GM12878 (cell line): ENCODE data around the gene STK35. TPM values are rescaled to one million over a fixed set of nuclear protein-coding genes. Genes with fewer than 3 reads are reported as not detected.

Source experiments
- ATAC-seq: fragments of 200-7000 bp; cut with Tn5 transposase; 3 replicates; pipeline ENCODE4 v1.9.1; 2020; ENCODE audit warnings: mild to moderate bottlenecking, moderate library complexity
- BruUV-seq: library from RNA; stranded (reverse); fragments of 400-500 nt; replicated peaks from 2 replicates; lab custom pipeline; 2021; lab: Mats Ljungman, UMichigan
- CTCF ChIA-PET: fragments of 300-600 bp; sonication (Branson Sonifier 250); formaldehyde crosslinking; extraction: SDS; loops from one replicate; lab custom pipeline; 2021; ENCODE audit warnings: inconsistent platforms; lab: Yijun Ruan, JAX
- POLR2A ChIA-PET: fragments of 350-600 bp; formaldehyde crosslinking; extraction: SDS; loops from one replicate; lab custom pipeline; 2021; ENCODE audit warnings: inconsistent platforms; lab: Charles Lee
- RAD21 ChIA-PET: fragments of 300-600 bp; sonication (Branson Sonifier 250); formaldehyde crosslinking; loops from one replicate; lab custom pipeline; 2023; ENCODE audit warnings: antibody characterized with exemption; ENCODE audit not compliant: unreplicated experiment; lab: Charles Lee
- SMC1A ChIA-PET: fragments of 300-600 bp; sonication (Branson Sonifier 250); formaldehyde crosslinking; loops from one replicate; lab custom pipeline; 2023; ENCODE audit not compliant: unreplicated experiment, uncharacterized antibody; lab: Charles Lee
- DNase-seq: peaks from one replicate; pipeline ENCODE4 v3.0.0-alpha.2; 2011; ENCODE audit warnings: low read depth, low spot score
- FAIRE-seq: peaks from 3 replicates; lab custom pipeline; 2011; peaks lifted over from hg19 to GRCh38; lab: Jason Lieb, UNC
- H2AFZ ChIP-seq: 2 replicates; pipeline ENCODE4 v1.6.0; 2011; ENCODE audit warnings: low read depth, low read length, control low read depth; ENCODE audit not compliant: control insufficient read depth
- H3K27ac ChIP-seq: 2 replicates; pipeline ENCODE4 v1.5.1; 2011; ENCODE audit warnings: control low read depth; ENCODE audit not compliant: control insufficient read depth, insufficient read depth
- H3K27me3 ChIP-seq, 2 experiments: replicated peaks in 1 of 2; 2 replicates each; pipeline versions ENCODE4 v1.6.0 to v1.6.1; 2011; ENCODE audit warnings: low read length in 1 of 2; ENCODE audit not compliant: control insufficient read depth in 2 of 2, insufficient read depth in 2 of 2
- H3K36me3 ChIP-seq, 2 experiments: 2 replicates each; pipeline ENCODE4 v1.5.1; 2011; ENCODE audit warnings: low read length in 1 of 2; ENCODE audit not compliant: control insufficient read depth in 2 of 2, insufficient read depth in 2 of 2
- H3K4me1 ChIP-seq: 2 replicates; pipeline ENCODE4 v1.6.1; 2011; ENCODE audit warnings: mild to moderate bottlenecking, low read length, moderate library complexity, mixed read lengths; ENCODE audit not compliant: control insufficient read depth, insufficient read depth
- H3K4me2 ChIP-seq: 2 replicates; pipeline ENCODE4 v1.6.0; 2011; ENCODE audit warnings: control low read depth; ENCODE audit not compliant: control insufficient read depth, insufficient read depth
- H3K4me3 ChIP-seq: fragments of 200-600 bp; sonication (generic); 2 replicates; pipeline ENCODE4 v1.5.1; 2016
- H3K79me2 ChIP-seq: 2 replicates; pipeline ENCODE4 v1.6.0; 2011; ENCODE audit warnings: low read length; ENCODE audit not compliant: control insufficient read depth, insufficient read depth
- H3K9ac ChIP-seq: 2 replicates; pipeline ENCODE4 v1.8.0; 2011; ENCODE audit warnings: low read length, control low read depth, mixed read lengths; ENCODE audit not compliant: control insufficient read depth, insufficient read depth
- H3K9me3 ChIP-seq: replicated peaks from 3 replicates; pipeline ENCODE4 v1.5.1; 2011; ENCODE audit warnings: mild to moderate bottlenecking, low read length; ENCODE audit not compliant: control insufficient read depth, insufficient read depth
- H4K20me1 ChIP-seq: 2 replicates; pipeline ENCODE4 v1.6.0; 2011; ENCODE audit not compliant: control insufficient read depth, insufficient read depth
- FOS ChIP-seq: IDR thresholded peaks from 3 replicates; pipeline ENCODE4 v1.6.1; 2011; ENCODE audit warnings: borderline replicate concordance; ENCODE audit not compliant: insufficient read length; ENCODE audit errors: extremely low read depth
- JUND ChIP-seq: IDR thresholded peaks from 2 replicates; pipeline ENCODE4 v1.6.1; 2012; ENCODE audit warnings: low read depth, mild to moderate bottlenecking, low read length, improper control_type of control experiment, moderate library complexity
- MEF2A ChIP-seq: IDR thresholded peaks from 2 replicates; pipeline ENCODE4 v1.6.1; 2011; ENCODE audit warnings: low read depth, mild to moderate bottlenecking, low read length, moderate library complexity; ENCODE audit not compliant: insufficient read depth
- MTA3 ChIP-seq: IDR thresholded peaks from 2 replicates; pipeline ENCODE4 v1.6.1; 2012; ENCODE audit warnings: low read length, inconsistent platforms, borderline replicate concordance
- MYC ChIP-seq: IDR thresholded peaks from 2 replicates; pipeline ENCODE4 v1.6.1; 2011; ENCODE audit warnings: mild to moderate bottlenecking, low read length, moderate library complexity, inconsistent platforms; ENCODE audit not compliant: insufficient read depth, insufficient replicate concordance, insufficient read length, severe bottlenecking
- NBN ChIP-seq: fragments of 450-650 bp; IDR thresholded peaks from 2 replicates; pipeline ENCODE4 v1.6.1; 2016
- RFX5 ChIP-seq: IDR thresholded peaks from 2 replicates; pipeline ENCODE4 v1.6.1; 2011; ENCODE audit warnings: low read depth, low read length, improper control_type of control experiment
- WGBS: methylation state at CpG from one replicate; pipeline ENCODE4 v1.1.6; 2016; ENCODE audit warnings: low lambda C conversion rate; ENCODE audit not compliant: insufficient replicate concordance, insufficient coverage; ENCODE audit errors: missing lambda C conversion rate; 5-methylcytosine and 5-hydroxymethylcytosine counted together
- in situ Hi-C: fragments of 300-500 bp; cut with MboI; formaldehyde crosslinking; loops from 9 replicates; pipeline ENCODE4 v1.14.3; 2018; ENCODE audit warnings: mixed read lengths
- intact Hi-C: fragments of 100-400 bp; cut with micrococcal nuclease; formaldehyde crosslinking; loops from one replicate; pipeline ENCODE4 v1.14.2; 2022; ENCODE audit not compliant: unreplicated experiment
- polyA plus RNA-seq, 11 experiments: library from polyadenylated mRNA; depleted of rRNA in 4 of 11; unstranded in 6 of 11; stranded (reverse) in 5 of 11; fragments of >200 nt; fragmentation: Nextera tagmentation in 4 of 11; fragmentation: Illumina TruSeq in 1 of 11; extraction: Ambion mirVana in 4 of 11; extraction: Trizol in 1 of 11; gene quantifications; 1 replicate in 1 of 11; 2 replicates in 10 of 11; pipeline versions ENCODE4 v1.2.1 to v1.2.3, GENCODE V29; 2011 to 2016; ENCODE audit warnings: inconsistent platforms in 2 of 11, missing spikeins in 2 of 11, low read depth in 1 of 11
- total RNA-seq, 4 experiments: library from RNA; depleted of rRNA in 3 of 4; stranded (reverse); fragments of >200 nt in 3 of 4; fragmentation: Illumina TruSeq in 1 of 4; extraction: Trizol in 1 of 4; gene quantifications; 2 replicates each; pipeline versions ENCODE4 v1.2.1 to v1.2.3, GENCODE V29; 2013 to 2021
- TF ChIP-seq, protein P1 (sequence below): fragments of 450-650 bp; IDR thresholded peaks from 2 replicates; pipeline ENCODE4 v1.6.1; 2016; ENCODE audit warnings: mild to moderate bottlenecking, moderate library complexity, borderline replicate concordance

The STK35 gene
- total and polyA plus RNA-seq, 10 of the 15 experiments (the other 5 are each of a cell fraction or from before 2014, with no cell fraction given) = 2.9 to 19.4 (median 9.6) TPM

DNA sequence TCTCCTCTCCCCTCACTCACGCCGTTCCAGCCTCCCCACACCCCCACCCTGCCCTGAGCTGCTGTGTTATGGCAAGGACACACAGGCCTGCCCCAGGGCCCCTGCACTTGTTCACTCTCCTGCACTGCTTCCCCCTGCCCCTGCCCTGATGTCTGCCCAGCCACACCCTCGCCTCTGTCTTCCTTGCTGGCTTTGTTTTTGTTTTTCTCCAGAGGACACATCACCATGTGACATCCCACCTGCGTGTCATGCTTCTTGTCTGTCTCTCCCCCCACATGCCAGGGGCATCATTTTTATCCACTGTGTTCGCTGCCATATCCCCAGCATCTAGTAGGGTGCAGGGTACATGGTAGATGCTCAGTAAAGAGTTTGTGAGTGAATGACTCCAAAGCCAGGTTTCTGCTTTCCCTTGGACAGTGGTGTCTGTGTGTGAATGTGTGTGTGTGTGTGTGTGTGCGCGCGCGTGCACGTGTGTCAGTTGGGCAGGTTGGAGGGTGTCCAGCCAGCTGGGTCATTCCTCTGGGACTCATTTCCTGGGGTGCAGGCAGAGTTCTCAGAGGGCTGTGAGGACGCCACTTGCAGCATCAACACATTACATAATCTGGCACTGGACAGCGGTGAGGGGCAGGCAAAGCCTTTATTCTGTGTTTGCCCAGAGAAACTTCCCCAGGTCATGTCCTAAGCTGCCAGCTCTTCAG is 60.6 kb downstream of the STK35 start:
- ChIA-PET SMC1A (interaction anchor here (1.0 to 1.1 kb wide), 2 partner anchors 54 to 197 kb away, joined by 3 to 5 read pairs; no protein-coding TSS in a partner anchor), RAD21 (interaction anchor here (1.3 kb wide), 1 partner anchor 10 kb away, joined by 4 read pairs; no protein-coding TSS in a partner anchor), CTCF (interaction anchor here (0.9 to 2.0 kb wide), 2 partner anchors 10 to 69 kb away, joined by 3 to 6 read pairs; no protein-coding TSS in a partner anchor), POLR2A (no interaction called here)
- no peak for ATAC-seq
- Histone ChIP-seq H2AFZ (no peak overlapping the region), H3K4me3 (no peak overlapping the region), H3K27me3 (no peaks in the 10 kb centered on the region; a peak in 1 of 4 replicates), H3K36me3 (no peaks in the 10 kb centered on the region), H3K9me3 (no peaks in the 10 kb centered on the region), H3K9ac (no peak overlapping the region), H3K4me1 (no peaks in the 10 kb centered on the region), H3K27ac (no peak overlapping the region), H4K20me1 (no peaks in the 10 kb centered on the region), H3K79me2 (no peaks in the 10 kb centered on the region)
- in situ Hi-C loops = no loop called here
- no peak for DNase-seq
- 46% methylated on average over 10 of the region's 12 CpGs for WGBS
- TF ChIP-seq MTA3 (no peak), RFX5 (no peak), MYC (no peak), JUND (no peak)
- TF ChIP-seq, all 136 proteins: peak for 0
- no peak overlapping the region for H3K4me2 ChIP-seq
- intact Hi-C loops = no loop called here
- no peak for FAIRE-seq
- no TSS peak for BruUV-seq

DNA sequence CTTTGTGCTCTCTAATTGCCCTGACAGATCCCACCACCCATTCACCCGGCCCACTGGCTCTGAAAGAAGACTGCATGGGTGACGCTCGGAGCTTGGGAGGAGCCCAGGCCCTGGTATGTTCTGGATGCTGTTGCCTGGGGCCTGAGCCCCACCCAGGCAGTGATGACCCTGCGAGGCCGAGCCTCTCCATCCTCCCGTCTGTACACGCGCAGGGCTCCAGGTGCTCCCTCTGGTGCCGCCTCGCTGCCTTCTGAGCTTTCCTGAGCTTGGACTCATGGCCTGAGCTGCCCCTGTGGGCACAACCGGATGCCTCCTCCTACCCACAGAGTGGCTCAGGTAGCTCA is 61.2 kb downstream of the STK35 start:
- no peak for FAIRE-seq
- CTCF ChIA-PET = interaction anchor here (0.5 to 1.1 kb wide), 3 partner anchors 10 to 70 kb away, joined by 3 to 4 read pairs (median 3); no protein-coding TSS in a partner anchor
- RAD21 ChIA-PET = interaction anchor here (1.3 kb wide), 1 partner anchor 10 kb away, joined by 4 read pairs; no protein-coding TSS in a partner anchor
- no peak for ATAC-seq
- intact Hi-C loops (no loop called here), in situ Hi-C loops (no loop called here)
- H3K9ac ChIP-seq = no peak overlapping the region
- H2AFZ ChIP-seq = no peak overlapping the region
- H3K36me3 ChIP-seq = no peaks in the 10 kb centered on the region
- H4K20me1 ChIP-seq = no peaks in the 10 kb centered on the region
- POLR2A ChIA-PET = no interaction called here
- 51% methylated on average over 11 of the region's 11 CpGs for WGBS
- H3K4me2 ChIP-seq = no peak overlapping the region
- H3K4me1 ChIP-seq = no peaks in the 10 kb centered on the region
- H3K27me3 ChIP-seq = no peaks in the 10 kb centered on the region; a peak in 1 of 4 replicates
- DNase-seq = no peak
- no peak overlapping the region for H3K27ac ChIP-seq
- SMC1A ChIA-PET = interaction anchor here (1.0 kb wide), 1 partner anchor 198 kb away, joined by 3 read pairs; no protein-coding TSS in a partner anchor
- no peaks in the 10 kb centered on the region for H3K9me3 ChIP-seq
- no TSS peak for BruUV-seq
- H3K79me2 ChIP-seq = no peaks in the 10 kb centered on the region
- TF ChIP-seq MEF2A = no peak
- TF ChIP-seq FOS = no peak
- TF ChIP-seq, protein P1, sequence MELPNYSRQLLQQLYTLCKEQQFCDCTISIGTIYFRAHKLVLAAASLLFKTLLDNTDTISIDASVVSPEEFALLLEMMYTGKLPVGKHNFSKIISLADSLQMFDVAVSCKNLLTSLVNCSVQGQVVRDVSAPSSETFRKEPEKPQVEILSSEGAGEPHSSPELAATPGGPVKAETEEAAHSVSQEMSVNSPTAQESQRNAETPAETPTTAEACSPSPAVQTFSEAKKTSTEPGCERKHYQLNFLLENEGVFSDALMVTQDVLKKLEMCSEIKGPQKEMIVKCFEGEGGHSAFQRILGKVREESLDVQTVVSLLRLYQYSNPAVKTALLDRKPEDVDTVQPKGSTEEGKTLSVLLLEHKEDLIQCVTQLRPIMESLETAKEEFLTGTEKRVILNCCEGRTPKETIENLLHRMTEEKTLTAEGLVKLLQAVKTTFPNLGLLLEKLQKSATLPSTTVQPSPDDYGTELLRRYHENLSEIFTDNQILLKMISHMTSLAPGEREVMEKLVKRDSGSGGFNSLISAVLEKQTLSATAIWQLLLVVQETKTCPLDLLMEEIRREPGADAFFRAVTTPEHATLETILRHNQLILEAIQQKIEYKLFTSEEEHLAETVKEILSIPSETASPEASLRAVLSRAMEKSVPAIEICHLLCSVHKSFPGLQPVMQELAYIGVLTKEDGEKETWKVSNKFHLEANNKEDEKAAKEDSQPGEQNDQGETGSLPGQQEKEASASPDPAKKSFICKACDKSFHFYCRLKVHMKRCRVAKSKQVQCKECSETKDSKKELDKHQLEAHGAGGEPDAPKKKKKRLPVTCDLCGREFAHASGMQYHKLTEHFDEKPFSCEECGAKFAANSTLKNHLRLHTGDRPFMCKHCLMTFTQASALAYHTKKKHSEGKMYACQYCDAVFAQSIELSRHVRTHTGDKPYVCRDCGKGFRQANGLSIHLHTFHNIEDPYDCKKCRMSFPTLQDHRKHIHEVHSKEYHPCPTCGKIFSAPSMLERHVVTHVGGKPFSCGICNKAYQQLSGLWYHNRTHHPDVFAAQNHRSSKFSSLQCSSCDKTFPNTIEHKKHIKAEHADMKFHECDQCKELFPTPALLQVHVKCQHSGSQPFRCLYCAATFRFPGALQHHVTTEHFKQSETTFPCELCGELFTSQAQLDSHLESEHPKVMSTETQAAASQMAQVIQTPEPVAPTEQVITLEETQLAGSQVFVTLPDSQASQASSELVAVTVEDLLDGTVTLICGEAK = no peak
- TF ChIP-seq NBN = no peak
- H3K4me3 ChIP-seq = no peak overlapping the region
